A673 (cell line): ENCODE results near the gene SOX13. TPM values are rescaled to one million over a fixed set of nuclear protein-coding genes. Genes with fewer than 3 reads are reported as not detected.

ENCODE experiments used
- BruUV-seq: library from RNA; stranded (reverse); fragments of 400-500 nt; replicated peaks from 2 replicates; lab custom pipeline; 2021; lab: Mats Ljungman, UMichigan
- CTCF ChIA-PET: fragments of 300-600 bp; sonication (Branson Sonifier 250); formaldehyde crosslinking; loops from one replicate; lab custom pipeline; 2022; ENCODE audit warnings: antibody characterized with exemption; lab: Charles Lee
- POLR2A ChIA-PET: fragments of 300-600 bp; sonication (Branson Sonifier 250); formaldehyde crosslinking; loops from one replicate; lab custom pipeline; 2022; ENCODE audit warnings: antibody characterized with exemption; ENCODE audit not compliant: low non-redundant PET; lab: Charles Lee
- DNase-seq: peaks from one replicate; pipeline ENCODE4 v3.0.0-alpha.2; 2015; ENCODE audit warnings: low spot score
- H3K27ac ChIP-seq: fragments of 200-600 bp; sonication (generic); 2 replicates; pipeline ENCODE4 v1.5.1; 2016; ENCODE audit warnings: mixed run types, low read depth, mild to moderate bottlenecking, mixed read lengths, antibody characterized with exemption, low read length; ENCODE audit not compliant: poor library complexity, severe bottlenecking
- H3K27me3 ChIP-seq: fragments of 200-600 bp; sonication (generic); replicated peaks from 2 replicates; pipeline ENCODE4 v1.6.1; 2017; ENCODE audit warnings: mixed run types, low read depth, mild to moderate bottlenecking, mixed read lengths, antibody characterized with exemption, low read length; ENCODE audit not compliant: insufficient read depth, poor library complexity
- H3K36me3 ChIP-seq: fragments of 200-600 bp; sonication (generic); 2 replicates; pipeline ENCODE4 v1.6.1; 2016; ENCODE audit warnings: mixed run types, mild to moderate bottlenecking, mixed read lengths, antibody characterized with exemption, low read length; ENCODE audit not compliant: insufficient read depth, poor library complexity, severe bottlenecking
- H3K4me1 ChIP-seq: fragments of 200-600 bp; sonication (generic); 2 replicates; pipeline ENCODE4 v1.6.1; 2017; ENCODE audit warnings: mixed run types, mild to moderate bottlenecking, mixed read lengths, antibody characterized with exemption, low read length; ENCODE audit not compliant: insufficient read depth, poor library complexity, severe bottlenecking
- H3K4me3 ChIP-seq: fragments of 200-600 bp; sonication (generic); 2 replicates; pipeline ENCODE4 v1.5.1; 2016; ENCODE audit warnings: low read depth, mixed run types, mild to moderate bottlenecking, mixed read lengths, low read length; ENCODE audit not compliant: poor library complexity, severe bottlenecking
- H3K9me3 ChIP-seq: fragments of 200-600 bp; sonication (generic); 2 replicates; pipeline ENCODE4 v1.6.1; 2016; ENCODE audit warnings: mixed run types, low read depth, mild to moderate bottlenecking, mixed read lengths, antibody characterized with exemption, low read length; ENCODE audit not compliant: poor library complexity, severe bottlenecking
- CTCF ChIP-seq: fragments of 300-800, 200-600 bp; sonication (generic); conservative IDR thresholded peaks from 2 replicates; pipeline ENCODE4 v1.5.1; 2017; ENCODE audit warnings: low read depth, mild to moderate bottlenecking, antibody characterized with exemption, low read length, moderate library complexity, mixed read lengths
- EZH2 ChIP-seq: fragments of 200-600 bp; sonication (generic); IDR thresholded peaks from 2 replicates; pipeline ENCODE4 v1.6.1; 2017; ENCODE audit warnings: borderline replicate concordance, low read depth, mild to moderate bottlenecking, mixed read lengths, antibody characterized with exemption, low read length; ENCODE audit not compliant: poor library complexity, severe bottlenecking
- intact Hi-C: fragments of 100-400 bp; cut with micrococcal nuclease; formaldehyde crosslinking; loops from one replicate; pipeline ENCODE4 v1.10.0; 2022; ENCODE audit not compliant: unreplicated experiment
- total RNA-seq: library from RNA; stranded (reverse); gene quantifications from 2 replicates; pipeline ENCODE4 v1.2.3, GENCODE V29; 2021

The SOX13 gene
- total RNA-seq, 1 experiment from 2014 or later, result 9.4 TPM

GRCh38 chr1:204077979-204078696 is 5.2 kb downstream of the SOX13 start:
- H3K9me3 ChIP-seq, result no peaks in the 10 kb centered on the region
- CTCF ChIA-PET, result interaction anchor here (0.7 kb wide), 1 partner anchor 51 kb away, joined by 3 read pairs; no protein-coding TSS in a partner anchor
- intact Hi-C loops, result no loop called here

GRCh38 chr1:204079608-204079999 is 6.7 kb downstream of the SOX13 start:
- peaks cover 35% of the 10 kb centered on the region for H3K4me1 ChIP-seq
- no peaks in the 10 kb centered on the region for H3K36me3 ChIP-seq
- peak overlapping the region; percentile 66 for H3K27ac ChIP-seq
- no peak for TF ChIP-seq EZH2
- no peak for TF ChIP-seq CTCF
- intact Hi-C loops, result no loop called here
- CTCF ChIA-PET, result interaction anchor here (1.0 kb wide), 1 partner anchor 208 kb away, joined by 3 read pairs; no protein-coding TSS in a partner anchor
- H3K4me3 ChIP-seq, result no peak overlapping the region
- POLR2A ChIA-PET, result no interaction called here
- DNase-seq, result no peak
- H3K27me3 ChIP-seq, result no peaks in the 10 kb centered on the region
- no peaks in the 10 kb centered on the region for H3K9me3 ChIP-seq
- no TSS peak for BruUV-seq

More at GRCh38 chr1:204077979-204078696, 5.2 kb downstream of the SOX13 start:
- Histone ChIP-seq H3K4me3 (no peak overlapping the region), H3K27me3 (no peaks in the 10 kb centered on the region), H3K27ac (peak overlapping the region; percentile 51), H3K36me3 (no peaks in the 10 kb centered on the region), H3K4me1 (peaks cover 35% of the 10 kb centered on the region)
- BruUV-seq, result no TSS peak
- TF ChIP-seq EZH2 (no peak), CTCF (no peak)
- POLR2A ChIA-PET, result no interaction called here
- DNase-seq, result peak; percentile 48

GRCh38 chr1:204080163-204080903 is 7.4 kb downstream of the SOX13 start:
- DNase-seq, result peak; percentile 97
- H3K27ac ChIP-seq, result peak overlapping the region; percentile 66
- H3K4me3 ChIP-seq, result no peak overlapping the region
- BruUV-seq, result no TSS peak
- intact Hi-C loops, result no loop called here
- H3K9me3 ChIP-seq, result no peaks in the 10 kb centered on the region
- CTCF ChIA-PET, result interaction anchor here (0.6 to 1.0 kb wide), 2 partner anchors 209 to 712 kb away, joined by 3 to 13 read pairs; no protein-coding TSS in a partner anchor
- H3K36me3 ChIP-seq, result no peaks in the 10 kb centered on the region
- POLR2A ChIA-PET, result no interaction called here
- TF ChIP-seq EZH2 (no peak), CTCF (peak; percentile 25; the same call in 1 of the 2 replicates)
- H3K27me3 ChIP-seq, result no peaks in the 10 kb centered on the region
- peaks cover 35% of the 10 kb centered on the region for H3K4me1 ChIP-seq
